NAMALWA (cell line): ENCODE results near the gene IMPDH2.

Experiments used
- DNase-seq: peaks from one replicate; pipeline ENCODE4 v3.0.0-alpha.2; 2015; ENCODE audit warnings: low spot score

The IMPDH2 gene

GRCh38 chr3:49005998-49006397 lies 23.2 kb downstream of the IMPDH2 start:
- DNase-seq: no peak

- DNase-seq: no peak
Measured at GRCh38 chr3:49005303-49005680, 23.9 kb downstream of the IMPDH2 start.

GRCh38 chr3:49004352-49005302 lies 24.6 kb downstream of the IMPDH2 start:
- no peak for DNase-seq

- no peak for DNase-seq
Measured at GRCh38 chr3:49001155-49001554, 28.0 kb downstream of the IMPDH2 start.

- DNase-seq: no peak
Measured at GRCh38 chr3:48999085-48999858, 29.9 kb downstream of the IMPDH2 start.

GRCh38 chr3:48997714-48998637 lies 31.2 kb downstream of the IMPDH2 start:
- no peak for DNase-seq

GRCh38 chr3:48997102-48997635 lies 32.0 kb downstream of the IMPDH2 start:
- no peak for DNase-seq

GRCh38 chr3:48996640-48997039 lies 32.6 kb downstream of the IMPDH2 start:
- no peak for DNase-seq

GRCh38 chr3:48993834-48994233 lies 35.4 kb downstream of the IMPDH2 start:
- DNase-seq: no peak

- DNase-seq: no peak
Measured at GRCh38 chr3:48991851-48992545, 37.2 kb downstream of the IMPDH2 start.

GRCh38 chr3:48990636-48991469 lies 38.3 kb downstream of the IMPDH2 start:
- DNase-seq: no peak

GRCh38 chr3:48989796-48990635 lies 39.2 kb downstream of the IMPDH2 start, which contains the start of gene P4HTM:
Gene P4HTM, plus strand, starts transcription at chr3:48990241. Its CDS starts 16 bp downstream, at chr3:48990257.
- peak; percentile 31 for DNase-seq

- no peak for DNase-seq
Measured at GRCh38 chr3:48989126-48989795, 39.9 kb downstream of the IMPDH2 start.

GRCh38 chr3:48985831-48986376 lies 43.3 kb downstream of the IMPDH2 start:
- no peak for DNase-seq

GRCh38 chr3:48984663-48985062 lies 44.5 kb downstream of the IMPDH2 start:
- DNase-seq: no peak

GRCh38 chr3:48983096-48983495 lies 46.1 kb downstream of the IMPDH2 start:
- no peak for DNase-seq

- DNase-seq: no peak
Measured at GRCh38 chr3:48982686-48983085, 46.5 kb downstream of the IMPDH2 start.

- DNase-seq: no peak
Measured at GRCh38 chr3:48982016-48982415, 47.2 kb downstream of the IMPDH2 start.
